ENCODE results near the gene UBE2J2.

The UBE2J2 gene

DNA sequence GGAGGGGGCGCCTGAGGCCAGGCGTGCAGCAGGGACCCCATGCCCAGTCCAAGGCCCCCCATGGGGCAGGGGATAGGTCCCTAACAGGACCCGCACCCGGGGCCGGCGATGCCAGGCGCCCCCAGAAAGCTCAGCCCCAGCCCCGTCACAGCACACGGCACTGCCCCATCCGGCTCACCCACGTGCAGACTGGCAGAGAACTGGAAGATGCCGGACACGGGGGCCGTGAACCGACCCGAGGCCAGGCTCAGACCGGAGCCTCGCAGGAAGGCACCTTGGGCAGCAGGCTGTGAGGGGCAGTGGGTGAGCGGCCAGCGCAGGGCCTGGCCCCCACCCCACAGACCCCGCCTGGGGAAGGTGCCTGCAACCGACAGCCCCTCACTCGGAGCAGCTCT is 30.4 kb downstream of the UBE2J2 start:
- no peak overlapping the region for H3K27ac ChIP-seq
- H3K4me3 ChIP-seq = no peak overlapping the region
- H3K4me1 ChIP-seq = peaks cover 0 to 33% (median 5%) of the 10 kb centered on the region in 4 donors
- TF ChIP-seq CTCF (IDR thresholded peaks at IDR 0.05) = no peak
- H3K9me3 ChIP-seq = no peaks in the 10 kb centered on the region
- H3K27me3 ChIP-seq = peaks cover 0 to 63% of the 10 kb centered on the region in 2 donors
- peaks cover 0 to 12% (median 5%) of the 10 kb centered on the region in 3 donors for H3K36me3 ChIP-seq
- intact Hi-C loops (cut with DNase I; ENCODE audit: low total_unique reads) = no loop called here
- DNase-seq = no peak

GRCh38 chr1:1242461-1243265 is 31.0 kb downstream of the UBE2J2 start:
- intact Hi-C loops (cut with DNase I; ENCODE audit: low total_unique reads) = no loop called here
- peaks cover 0 to 63% of the 10 kb centered on the region in 2 donors for H3K27me3 ChIP-seq
- DNase-seq = no peak

DNA sequence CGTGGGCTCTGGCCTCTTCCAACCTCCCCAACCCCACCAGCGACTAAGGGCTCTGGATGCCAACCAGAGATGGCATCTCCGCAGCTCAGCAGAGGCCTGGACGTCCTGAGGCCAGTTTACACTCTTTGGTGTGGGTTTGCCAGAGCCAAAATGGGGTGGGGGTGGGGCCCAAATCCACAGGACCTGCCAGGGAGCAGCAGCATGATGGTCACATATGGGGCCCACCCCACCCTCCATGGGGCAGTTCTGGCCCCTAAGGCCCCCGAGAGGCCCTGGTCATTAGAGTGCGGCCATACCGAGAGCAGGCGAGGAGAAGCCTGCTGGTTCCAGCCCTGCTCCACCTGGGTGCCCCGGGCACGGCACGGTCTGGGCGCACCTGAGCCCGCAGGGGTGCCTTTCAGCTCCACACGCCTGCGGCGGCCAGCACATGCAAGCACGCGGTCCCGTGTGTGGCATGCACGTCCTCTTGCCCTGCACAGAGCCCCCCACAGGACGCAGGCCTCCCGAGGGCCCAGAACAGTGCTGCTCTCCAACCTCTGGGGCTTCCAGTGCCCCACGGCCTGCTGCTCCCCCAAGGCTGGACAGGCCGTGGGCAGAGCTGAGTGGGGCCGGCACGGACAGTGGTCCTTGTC is 31.9 kb downstream of the UBE2J2 start:
- Histone ChIP-seq H3K9me3 (no peaks in the 10 kb centered on the region), H3K36me3 (peaks cover 0 to 12% (median 5%) of the 10 kb centered on the region in 3 donors), H3K4me1 (peaks cover 0 to 35% (median 4%) of the 10 kb centered on the region in 4 donors), H3K27ac (no peak overlapping the region), H3K27me3 (peaks cover 0 to 62% of the 10 kb centered on the region in 2 donors), H3K4me3 (no peak overlapping the region)
- TF ChIP-seq CTCF (IDR thresholded peaks at IDR 0.05) = no peak
- intact Hi-C loops (cut with DNase I; ENCODE audit: low total_unique reads) = no loop called here
- DNase-seq = no peak

More at GRCh38 chr1:1242461-1243265, 31.0 kb downstream of the UBE2J2 start:
- Histone ChIP-seq H3K36me3 (peaks cover 0 to 12% (median 5%) of the 10 kb centered on the region in 3 donors), H3K4me1 (peaks cover 0 to 38% (median 5%) of the 10 kb centered on the region in 4 donors), H3K9me3 (no peaks in the 10 kb centered on the region), H3K4me3 (no peak overlapping the region), H3K27ac (no peak overlapping the region)
- TF ChIP-seq CTCF (IDR thresholded peaks at IDR 0.05) = no peak

DNA sequence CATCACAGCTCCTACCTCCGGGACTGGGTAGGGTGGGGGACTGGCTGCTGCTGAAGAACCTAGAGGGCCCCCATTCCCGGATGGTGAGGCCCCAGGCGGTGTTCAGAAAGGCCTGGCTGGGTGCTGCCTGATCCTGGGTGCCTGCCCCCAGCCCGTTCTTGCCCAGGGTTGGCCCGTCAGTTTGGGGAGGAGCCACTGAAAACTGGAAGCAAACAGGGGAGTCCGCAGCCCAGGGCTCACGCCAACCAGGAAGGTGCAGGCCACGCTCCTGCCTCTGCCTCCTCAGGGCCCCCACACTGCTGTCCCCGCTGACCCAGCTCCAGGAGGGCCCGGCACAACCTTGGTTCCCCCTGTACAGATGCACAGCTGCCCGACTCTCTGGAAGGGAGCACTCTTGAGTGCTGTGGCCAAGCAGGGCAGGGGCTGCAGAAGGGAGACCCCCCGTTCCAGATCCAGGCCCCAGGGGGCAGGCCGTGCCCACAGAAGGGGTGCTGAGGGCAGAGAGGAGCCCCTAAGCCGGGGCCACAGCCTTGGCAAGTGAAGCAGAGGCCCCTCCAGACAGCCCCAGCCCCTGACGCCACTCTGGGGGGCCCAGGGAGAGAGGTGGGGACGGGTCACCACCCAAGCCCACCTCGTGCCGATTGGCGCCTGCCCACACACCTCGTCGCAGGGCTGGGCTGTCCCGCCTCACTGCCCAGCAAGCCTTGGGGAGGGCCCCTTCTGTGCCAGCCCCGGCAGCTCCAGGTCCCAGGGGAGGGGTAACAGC is 32.6 kb downstream of the UBE2J2 start:
- intact Hi-C loops (cut with DNase I; ENCODE audit: low total_unique reads) = no loop called here
- no peak for DNase-seq
- Histone ChIP-seq H3K27me3 (peaks cover 0 to 55% of the 10 kb centered on the region in 2 donors), H3K36me3 (peaks cover 0 to 12% (median 5%) of the 10 kb centered on the region in 3 donors), H3K9me3 (no peaks in the 10 kb centered on the region), H3K4me3 (no peak overlapping the region), H3K4me1 (peaks cover 0 to 29% (median 0%) of the 10 kb centered on the region in 4 donors), H3K27ac (no peak overlapping the region)
- no peak for TF ChIP-seq CTCF (IDR thresholded peaks at IDR 0.05)

DNA sequence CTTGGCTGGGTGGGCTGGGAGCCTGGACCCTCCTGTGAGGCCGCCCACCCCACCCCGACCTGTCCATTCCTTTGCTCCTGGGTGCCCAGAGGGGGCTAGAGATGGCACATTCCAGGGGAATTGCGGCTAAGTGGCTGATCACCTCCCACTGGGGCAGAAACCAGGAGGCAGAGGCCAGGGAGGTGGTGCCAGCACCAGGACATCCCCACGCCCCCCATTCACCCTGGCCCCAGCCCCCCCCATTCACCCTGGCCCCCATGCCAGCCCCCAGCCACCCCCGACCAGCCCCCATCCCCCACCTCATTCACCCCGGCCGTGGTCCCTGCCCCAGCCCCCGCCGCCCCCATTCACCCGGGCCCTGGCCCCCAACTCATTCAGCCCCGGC is 33.3 kb downstream of the UBE2J2 start:
- no peak for DNase-seq
- TF ChIP-seq CTCF (IDR thresholded peaks at IDR 0.05) = no peak
- H3K36me3 ChIP-seq = peaks cover 0 to 15% (median 5%) of the 10 kb centered on the region in 3 donors
- H3K9me3 ChIP-seq = no peaks in the 10 kb centered on the region
- intact Hi-C loops (cut with DNase I; ENCODE audit: low total_unique reads) = no loop called here
- peaks cover 0 to 48% of the 10 kb centered on the region in 2 donors for H3K27me3 ChIP-seq
- H3K27ac ChIP-seq = no peak overlapping the region
- H3K4me1 ChIP-seq = peaks cover 0 to 29% (median 0%) of the 10 kb centered on the region in 4 donors
- H3K4me3 ChIP-seq = no peak overlapping the region

All from tibial artery (tissue), 4 donors.